Body of pancreas (tissue), 4 donors: ENCODE results near the gene GRHL3.

Experiments
- CTCF ChIP-seq, 7 experiments: fragments of 450-650 bp in 4 of 7; fragments of 200-600 bp in 3 of 7; sonication (generic) in 3 of 7; IDR thresholded peaks; one replicate each; pipeline ENCODE4 v1.5.1; 2016 to 2019; ENCODE audit warnings: antibody characterized with exemption in 7 of 7
- POLR2A ChIP-seq, 3 donors: fragments of 450-650 bp; IDR thresholded peaks; one replicate each; pipeline ENCODE4 v1.6.1; 2016; ENCODE audit warnings: antibody characterized with exemption in 3 of 3, mild to moderate bottlenecking in 2 of 3

DNA sequence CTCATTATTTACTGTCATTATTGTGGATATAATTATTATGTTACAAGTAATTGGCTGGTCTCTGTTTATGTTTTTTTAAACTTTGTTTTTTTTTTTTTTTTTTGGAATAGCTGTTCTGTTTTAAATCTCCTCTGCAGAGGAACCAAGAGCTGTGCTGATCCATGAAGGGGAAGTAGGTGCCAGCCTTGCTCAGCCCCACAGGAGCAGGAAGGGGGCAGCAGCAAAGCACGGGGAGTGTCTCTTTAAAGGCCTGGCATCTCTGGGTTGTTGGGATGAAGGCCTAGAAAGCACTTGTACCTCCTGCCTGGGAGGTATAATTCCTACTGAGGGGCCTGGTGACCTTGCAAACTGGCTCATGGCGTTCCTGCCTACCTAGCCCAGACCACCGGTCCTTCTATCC is 2.5 kb upstream of the GRHL3 start:
- no peak for TF ChIP-seq CTCF (IDR thresholded peaks at IDR 0.05)
- TF ChIP-seq POLR2A (IDR thresholded peaks at IDR 0.05) = no peak
